B cell (primary cell): ENCODE data around the gene XPO1. TPM values are rescaled to one million over a fixed set of nuclear protein-coding genes. Genes with fewer than 3 reads are reported as not detected.

ENCODE experiments used
- ATAC-seq: fragments of 200-7000 bp; cut with Tn5 transposase; one replicate; pipeline ENCODE4 v1.10.0; 2021; ENCODE audit warnings: low read depth, mild to moderate bottlenecking, moderate number of reproducible peaks, moderate library complexity
- CTCF ChIA-PET: fragments of 350-600 bp; sonication (Branson Sonifier 250); formaldehyde crosslinking; loops from one replicate; lab custom pipeline; 2021; ENCODE audit warnings: antibody characterized with exemption, inconsistent platforms; lab: Charles Lee
- POLR2A ChIA-PET: fragments of 350-600 bp; sonication (Branson Sonifier 250); formaldehyde crosslinking; loops from one replicate; lab custom pipeline; 2021; ENCODE audit warnings: antibody characterized with exemption; lab: Charles Lee
- DNase-seq: peaks from one replicate; pipeline ENCODE4 v3.0.0; 2013
- H2AFZ ChIP-seq: 2 replicates; pipeline ENCODE4 v1.6.1; 2012; ENCODE audit warnings: mild to moderate bottlenecking, low read depth, low read length; ENCODE audit not compliant: insufficient read depth, poor library complexity, severe bottlenecking
- H3K27ac ChIP-seq, 2 donors: 1 replicate in 1 of 2; 2 replicates in 1 of 2; pipeline ENCODE4 v1.5.1; 2012 to 2013; ENCODE audit warnings: low read length in 2 of 2, mild to moderate bottlenecking in 2 of 2, moderate library complexity in 1 of 2
- H3K27me3 ChIP-seq, 4 experiments: fragments of 200-600 bp in 1 of 4; sonication (generic) in 1 of 4; replicated peaks in 1 of 4; 1 replicate in 2 of 4; 2 replicates in 2 of 4; pipeline versions ENCODE4 v1.6.1 to v1.7.0; 2013 to 2016; ENCODE audit warnings: low read length in 3 of 4, mild to moderate bottlenecking in 2 of 4, mixed read lengths in 1 of 4, moderate library complexity in 1 of 4; ENCODE audit not compliant: insufficient read depth in 4 of 4, control insufficient read depth in 3 of 4; ENCODE audit errors: control extremely low read depth in 1 of 4
- H3K36me3 ChIP-seq, 2 experiments: replicated peaks in 1 of 2; 1 replicate in 1 of 2; 2 replicates in 1 of 2; pipeline versions ENCODE4 v1.6.1 to v1.7.1; 2013; ENCODE audit warnings: low read length in 1 of 2; ENCODE audit not compliant: insufficient read depth in 2 of 2, control insufficient read depth in 1 of 2; ENCODE audit errors: control extremely low read depth in 1 of 2, extremely low read depth in 1 of 2
- H3K4me1 ChIP-seq, 2 donors: fragments of 200-600 bp in 1 of 2; sonication (generic) in 1 of 2; 1 replicate in 1 of 2; 2 replicates in 1 of 2; pipeline versions ENCODE4 v1.5.1 to v1.6.1; 2013 to 2017; ENCODE audit warnings: low read length in 2 of 2; ENCODE audit not compliant: control insufficient read depth in 2 of 2, insufficient read depth in 2 of 2
- H3K4me2 ChIP-seq: replicated peaks from 2 replicates; pipeline ENCODE3; 2012; ENCODE audit warnings: mild to moderate bottlenecking, low read depth, low read length; ENCODE audit not compliant: poor library complexity, severe bottlenecking
- H3K4me3 ChIP-seq, 5 experiments: fragments of 200-600 bp in 1 of 5; sonication (generic) in 1 of 5; 1 replicate in 3 of 5; 2 replicates in 2 of 5; pipeline versions ENCODE4 v1.5.1 to v1.7.0; 2011 to 2016; ENCODE audit warnings: low read length in 4 of 5, mild to moderate bottlenecking in 4 of 5, low read depth in 2 of 5, control low read depth in 1 of 5, moderate library complexity in 1 of 5; ENCODE audit not compliant: insufficient read depth in 1 of 5; ENCODE audit errors: control extremely low read depth in 1 of 5, extremely low read depth in 1 of 5
- H3K79me2 ChIP-seq: fragments of 200-600 bp; sonication (generic); one replicate; pipeline ENCODE4 v1.6.0; 2016; ENCODE audit warnings: low read length; ENCODE audit not compliant: control insufficient read depth, insufficient read depth
- H3K9ac ChIP-seq: fragments of 200-600 bp; sonication (generic); 2 replicates; pipeline ENCODE4 v1.6.1; 2017; ENCODE audit warnings: mild to moderate bottlenecking, low read length, moderate library complexity
- H3K9me3 ChIP-seq, 3 donors: one replicate each; pipeline versions ENCODE4 v1.6.1 to v1.7.1; 2013; ENCODE audit warnings: low read length in 2 of 3; ENCODE audit not compliant: control insufficient read depth in 2 of 3, insufficient read depth in 1 of 3; ENCODE audit errors: control extremely low read depth in 1 of 3
- H4K20me1 ChIP-seq: 2 replicates; pipeline ENCODE4 v1.6.0; 2012; ENCODE audit warnings: mild to moderate bottlenecking, low read length; ENCODE audit not compliant: insufficient read depth, control insufficient read depth, poor library complexity, severe bottlenecking
- H3K27ac Mint-ChIP-seq: one replicate; pipeline ENCODE4 v1.8.0; 2021; ENCODE audit warnings: mixed read lengths
- H3K27me3 Mint-ChIP-seq: one replicate; pipeline ENCODE4 v1.8.0; 2021; ENCODE audit warnings: mixed read lengths
- H3K4me1 Mint-ChIP-seq: one replicate; pipeline ENCODE4 v1.8.0; 2021; ENCODE audit warnings: mixed read lengths
- H3K4me3 Mint-ChIP-seq: one replicate; pipeline ENCODE4 v1.8.0; 2021; ENCODE audit warnings: mixed read lengths
- H3K9me3 Mint-ChIP-seq: one replicate; pipeline ENCODE4 v1.8.0; 2022; ENCODE audit warnings: mixed read lengths; ENCODE audit not compliant: insufficient read depth
- CTCF ChIP-seq: fragments of 200-600 bp; IDR thresholded peaks from one replicate; pipeline ENCODE4 v1.8.0; 2022; ENCODE audit warnings: antibody characterized with exemption, mild to moderate bottlenecking
- EZH2 ChIP-seq: IDR thresholded peaks from 2 replicates; pipeline ENCODE4 v1.6.1; 2012; ENCODE audit warnings: borderline replicate concordance, low read depth, mild to moderate bottlenecking, moderate library complexity, low read length; ENCODE audit not compliant: insufficient read depth, poor library complexity, severe bottlenecking
- WGBS: methylation state at CpG from one replicate; pipeline ENCODE4 v1.1.5; 2013; ENCODE audit warnings: missing lambda C conversion rate; ENCODE audit not compliant: insufficient coverage; 5-methylcytosine and 5-hydroxymethylcytosine counted together
- intact Hi-C: fragments of 100-400 bp; cut with micrococcal nuclease; formaldehyde crosslinking; loops from one replicate; pipeline ENCODE4 v1.10.0; 2022
- polyA plus RNA-seq: library from polyadenylated mRNA; depleted of rRNA; stranded (reverse); fragments of >200 nt; gene quantifications from 2 replicates; pipeline ENCODE4 v1.2.3, GENCODE V29; 2012
- total RNA-seq, 2 donors: library from RNA; stranded (reverse); fragments of 120-200 nt in 1 of 2; gene quantifications; 1 replicate in 1 of 2; 2 replicates in 1 of 2; pipeline versions ENCODE4 v1.2.3 to v1.2.4, GENCODE V29; 2013 to 2022

The XPO1 gene
- total and polyA plus RNA-seq, 2 donors (not counting 1 experiment from before 2014, with no cell fraction given): 43.8 to 208 TPM

- ChIA-PET CTCF (no interaction called here), POLR2A (no interaction called here)
- Histone ChIP-seq H3K79me2 (no peaks in the 10 kb centered on the region), H3K9me3 (peaks cover 0 to 7% (median 0%) of the 10 kb centered on the region in 3 donors), H4K20me1 (no peaks in the 10 kb centered on the region), H3K4me3 (no peak overlapping the region), H3K27me3 (no peaks in the 10 kb centered on the region), H3K27ac (no peak overlapping the region), H3K36me3 (no peaks in the 10 kb centered on the region), H3K4me1 (no peaks in the 10 kb centered on the region), H2AFZ (peak overlapping the region; percentile 24), H3K9ac (no peak overlapping the region), H3K4me2 (no peak overlapping the region)
- Mint-ChIP-seq H3K27me3 (no peaks in the 10 kb centered on the region), H3K9me3 (no peaks in the 10 kb centered on the region), H3K27ac (no peak overlapping the region), H3K4me3 (no peak overlapping the region), H3K4me1 (peaks cover 3% of the 10 kb centered on the region)
- DNase-seq: no peak
- TF ChIP-seq CTCF (no peak), EZH2 (no peak)
- ATAC-seq: no peak
- 64% methylated on average over 1 of the region's 3 CpGs for WGBS
- intact Hi-C loops: no loop called here
Observed at GRCh38 chr2:61582165-61582564, 44.0 kb upstream of the XPO1 start.

- Histone ChIP-seq H3K4me1 (no peaks in the 10 kb centered on the region), H3K9ac (no peak overlapping the region), H4K20me1 (no peaks in the 10 kb centered on the region), H3K36me3 (no peaks in the 10 kb centered on the region), H3K27ac (no peak overlapping the region), H3K4me2 (no peak overlapping the region), H3K9me3 (peaks cover 0 to 8% (median 0%) of the 10 kb centered on the region in 3 donors), H3K27me3 (no peaks in the 10 kb centered on the region), H3K79me2 (no peaks in the 10 kb centered on the region), H3K4me3 (no peak overlapping the region), H2AFZ (no peak overlapping the region)
- no peak overlapping the region for H3K27ac Mint-ChIP-seq
- TF ChIP-seq EZH2: no peak
- no peak for TF ChIP-seq CTCF
- no peak overlapping the region for H3K4me3 Mint-ChIP-seq
- intact Hi-C loops: no loop called here
- no peaks in the 10 kb centered on the region for H3K9me3 Mint-ChIP-seq
- no peaks in the 10 kb centered on the region for H3K27me3 Mint-ChIP-seq
- DNase-seq: no peak
- ChIA-PET POLR2A (no interaction called here), CTCF (no interaction called here)
- WGBS: no CpG with 5 or more reads among the region's 1 CpG
- peaks cover 3% of the 10 kb centered on the region for H3K4me1 Mint-ChIP-seq
- ATAC-seq: no peak
Observed at GRCh38 chr2:61581716-61582115, 43.6 kb upstream of the XPO1 start.
